ENCODE results near the gene PCSK2.

PCSK2 gene

GRCh38 chr20:17306427-17306826, 79.6 kb downstream of the PCSK2 start:
- H2AFZ ChIP-seq (ENCODE audit: insufficient read depth, low read length, poor library complexity): no peak overlapping the region
- DNase-seq: no peak
- no peak overlapping the region for H2AK5ac ChIP-seq (ENCODE audit: low read length)
- no peaks in the 10 kb centered on the region for H3K9me3 ChIP-seq (ENCODE audit: insufficient read depth, low read depth, low read length)
- H3K14ac ChIP-seq (ENCODE audit: low read length): no peak overlapping the region
- H2BK12ac ChIP-seq (ENCODE audit: low read length): no peak overlapping the region
- H2BK120ac ChIP-seq (ENCODE audit: insufficient read depth, low read length, poor library complexity): no peak overlapping the region
- H3K79me1 ChIP-seq (ENCODE audit: low read length): no peaks in the 10 kb centered on the region
- H3K4me2 ChIP-seq (ENCODE audit: low read length): no peak overlapping the region
- no peak overlapping the region for H3K23ac ChIP-seq (ENCODE audit: low read length)
- H3K4me1 ChIP-seq (ENCODE audit: control insufficient read depth in 1 of 2, insufficient read depth in 2 of 2, low read length in 2 of 2): no peaks in the 10 kb centered on the region
- no peak overlapping the region for H4K91ac ChIP-seq (ENCODE audit: low read depth, low read length)
- H3K36me3 ChIP-seq (ENCODE audit: control insufficient read depth in 1 of 2, insufficient read depth in 2 of 2, low read length in 2 of 2): no peaks in the 10 kb centered on the region
- no peaks in the 10 kb centered on the region for H3K79me2 ChIP-seq (ENCODE audit: control insufficient read depth, insufficient read depth, low read length, poor library complexity)
- H3K9ac ChIP-seq (ENCODE audit: low read length): no peak overlapping the region
- H4K8ac ChIP-seq (ENCODE audit: low read depth, low read length): no peak overlapping the region
- H3K4me3 ChIP-seq (ENCODE audit: low read depth, low read length): no peak overlapping the region
- no peaks in the 10 kb centered on the region for H3K27me3 ChIP-seq (ENCODE audit: insufficient read depth, low read length)
- H3K27ac ChIP-seq (ENCODE audit: low read depth, low read length): no peak overlapping the region
- H3K18ac ChIP-seq (ENCODE audit: low read length): no peak overlapping the region
- no peak overlapping the region for H3K4ac ChIP-seq (ENCODE audit: low read depth, low read length)
- WGBS (ENCODE audit: extremely low coverage, insufficient coverage, insufficient read length): no CpG with 5 or more reads among the region's 4 CpGs
- no peak overlapping the region for H4K12ac ChIP-seq (ENCODE audit: low read depth, low read length)
- no peak overlapping the region for H2BK5ac ChIP-seq (ENCODE audit: low read depth, low read length, poor library complexity)

- Histone ChIP-seq H3K36me3 (ENCODE audit: control insufficient read depth in 1 of 2, insufficient read depth in 2 of 2, low read length in 2 of 2) (no peaks in the 10 kb centered on the region), H3K4ac (ENCODE audit: low read depth, low read length) (no peak overlapping the region), H2BK12ac (ENCODE audit: low read length) (no peak overlapping the region), H3K4me2 (ENCODE audit: low read length) (no peak overlapping the region), H3K4me1 (ENCODE audit: control insufficient read depth in 1 of 2, insufficient read depth in 2 of 2, low read length in 2 of 2) (no peaks in the 10 kb centered on the region), H4K8ac (ENCODE audit: low read depth, low read length) (no peak overlapping the region), H3K79me1 (ENCODE audit: low read length) (no peaks in the 10 kb centered on the region), H3K9ac (ENCODE audit: low read length) (no peak overlapping the region), H2BK5ac (ENCODE audit: low read depth, low read length, poor library complexity) (no peak overlapping the region), H3K23ac (ENCODE audit: low read length) (no peak overlapping the region), H3K14ac (ENCODE audit: low read length) (no peak overlapping the region), H2AFZ (ENCODE audit: insufficient read depth, low read length, poor library complexity) (no peak overlapping the region), H3K18ac (ENCODE audit: low read length) (no peak overlapping the region), H3K79me2 (ENCODE audit: control insufficient read depth, insufficient read depth, low read length, poor library complexity) (no peaks in the 10 kb centered on the region), H4K12ac (ENCODE audit: low read depth, low read length) (no peak overlapping the region), H3K27ac (ENCODE audit: low read depth, low read length) (no peak overlapping the region), H2BK120ac (ENCODE audit: insufficient read depth, low read length, poor library complexity) (no peak overlapping the region), H3K4me3 (ENCODE audit: low read depth, low read length) (no peak overlapping the region), H3K9me3 (ENCODE audit: insufficient read depth, low read depth, low read length) (no peaks in the 10 kb centered on the region), H3K27me3 (ENCODE audit: insufficient read depth, low read length) (no peaks in the 10 kb centered on the region), H2AK5ac (ENCODE audit: low read length) (no peak overlapping the region), H4K91ac (ENCODE audit: low read depth, low read length) (no peak overlapping the region)
- DNase-seq: no peak
- no CpG with 5 or more reads among the region's 5 CpGs for WGBS (ENCODE audit: extremely low coverage, insufficient coverage, insufficient read length)
These were observed 87.4 kb downstream of the PCSK2 start for GRCh38 chr20:17314264-17314663.

GRCh38 chr20:17315407-17316231, 88.8 kb downstream of the PCSK2 start:
- H3K4ac ChIP-seq (ENCODE audit: low read depth, low read length): no peak overlapping the region
- no peak overlapping the region for H4K8ac ChIP-seq (ENCODE audit: low read depth, low read length)
- no peak overlapping the region for H3K18ac ChIP-seq (ENCODE audit: low read length)
- no peak overlapping the region for H3K14ac ChIP-seq (ENCODE audit: low read length)
- WGBS (ENCODE audit: extremely low coverage, insufficient coverage, insufficient read length): no CpG with 5 or more reads among the region's 45 CpGs
- DNase-seq: no peak
- H3K9me3 ChIP-seq (ENCODE audit: insufficient read depth, low read depth, low read length): no peaks in the 10 kb centered on the region
- no peak overlapping the region for H3K23ac ChIP-seq (ENCODE audit: low read length)
- H4K91ac ChIP-seq (ENCODE audit: low read depth, low read length): no peak overlapping the region
- H2BK120ac ChIP-seq (ENCODE audit: insufficient read depth, low read length, poor library complexity): no peak overlapping the region
- H3K4me1 ChIP-seq (ENCODE audit: control insufficient read depth in 1 of 2, insufficient read depth in 2 of 2, low read length in 2 of 2): no peaks in the 10 kb centered on the region
- no peaks in the 10 kb centered on the region for H3K36me3 ChIP-seq (ENCODE audit: control insufficient read depth in 1 of 2, insufficient read depth in 2 of 2, low read length in 2 of 2)
- no peak overlapping the region for H3K9ac ChIP-seq (ENCODE audit: low read length)
- H3K79me1 ChIP-seq (ENCODE audit: low read length): no peaks in the 10 kb centered on the region
- no peak overlapping the region for H3K27ac ChIP-seq (ENCODE audit: low read depth, low read length)
- no peak overlapping the region for H2AK5ac ChIP-seq (ENCODE audit: low read length)
- H3K4me2 ChIP-seq (ENCODE audit: low read length): no peak overlapping the region
- no peak overlapping the region for H2BK5ac ChIP-seq (ENCODE audit: low read depth, low read length, poor library complexity)
- H4K12ac ChIP-seq (ENCODE audit: low read depth, low read length): no peak overlapping the region
- no peak overlapping the region for H2BK12ac ChIP-seq (ENCODE audit: low read length)
- H3K27me3 ChIP-seq (ENCODE audit: insufficient read depth, low read length): no peaks in the 10 kb centered on the region
- no peak overlapping the region for H3K4me3 ChIP-seq (ENCODE audit: low read depth, low read length)
- no peak overlapping the region for H2AFZ ChIP-seq (ENCODE audit: insufficient read depth, low read length, poor library complexity)
- H3K79me2 ChIP-seq (ENCODE audit: control insufficient read depth, insufficient read depth, low read length, poor library complexity): no peaks in the 10 kb centered on the region

- Histone ChIP-seq H2AFZ (ENCODE audit: insufficient read depth, low read length, poor library complexity) (no peak overlapping the region), H4K8ac (ENCODE audit: low read depth, low read length) (no peak overlapping the region), H2BK5ac (ENCODE audit: low read depth, low read length, poor library complexity) (no peak overlapping the region), H3K27me3 (ENCODE audit: insufficient read depth, low read length) (no peaks in the 10 kb centered on the region), H3K27ac (ENCODE audit: low read depth, low read length) (no peak overlapping the region), H3K9me3 (ENCODE audit: insufficient read depth, low read depth, low read length) (no peaks in the 10 kb centered on the region), H3K4me3 (ENCODE audit: low read depth, low read length) (no peak overlapping the region), H2BK120ac (ENCODE audit: insufficient read depth, low read length, poor library complexity) (no peak overlapping the region), H3K4me2 (ENCODE audit: low read length) (no peak overlapping the region), H3K4ac (ENCODE audit: low read depth, low read length) (no peak overlapping the region), H2BK12ac (ENCODE audit: low read length) (no peak overlapping the region), H3K18ac (ENCODE audit: low read length) (no peak overlapping the region), H3K4me1 (ENCODE audit: control insufficient read depth in 1 of 2, insufficient read depth in 2 of 2, low read length in 2 of 2) (no peaks in the 10 kb centered on the region), H3K79me1 (ENCODE audit: low read length) (no peaks in the 10 kb centered on the region), H2AK5ac (ENCODE audit: low read length) (no peak overlapping the region), H4K91ac (ENCODE audit: low read depth, low read length) (no peak overlapping the region), H3K14ac (ENCODE audit: low read length) (no peak overlapping the region), H3K36me3 (ENCODE audit: control insufficient read depth in 1 of 2, insufficient read depth in 2 of 2, low read length in 2 of 2) (no peaks in the 10 kb centered on the region), H3K79me2 (ENCODE audit: control insufficient read depth, insufficient read depth, low read length, poor library complexity) (no peaks in the 10 kb centered on the region), H3K23ac (ENCODE audit: low read length) (no peak overlapping the region), H4K12ac (ENCODE audit: low read depth, low read length) (no peak overlapping the region), H3K9ac (ENCODE audit: low read length) (no peak overlapping the region)
- DNase-seq: no peak
- no CpG with 5 or more reads among the region's 2 CpGs for WGBS (ENCODE audit: extremely low coverage, insufficient coverage, insufficient read length)
These were observed 89.6 kb downstream of the PCSK2 start for GRCh38 chr20:17316316-17317038.
